NCI-H69 (cell line): ENCODE data around the gene PRRC2B.

ENCODE experiments used
- DNase-seq: peaks from one replicate; lab custom pipeline; 2025; lab: John Stamatoyannopoulos, UW

PRRC2B gene

DNA sequence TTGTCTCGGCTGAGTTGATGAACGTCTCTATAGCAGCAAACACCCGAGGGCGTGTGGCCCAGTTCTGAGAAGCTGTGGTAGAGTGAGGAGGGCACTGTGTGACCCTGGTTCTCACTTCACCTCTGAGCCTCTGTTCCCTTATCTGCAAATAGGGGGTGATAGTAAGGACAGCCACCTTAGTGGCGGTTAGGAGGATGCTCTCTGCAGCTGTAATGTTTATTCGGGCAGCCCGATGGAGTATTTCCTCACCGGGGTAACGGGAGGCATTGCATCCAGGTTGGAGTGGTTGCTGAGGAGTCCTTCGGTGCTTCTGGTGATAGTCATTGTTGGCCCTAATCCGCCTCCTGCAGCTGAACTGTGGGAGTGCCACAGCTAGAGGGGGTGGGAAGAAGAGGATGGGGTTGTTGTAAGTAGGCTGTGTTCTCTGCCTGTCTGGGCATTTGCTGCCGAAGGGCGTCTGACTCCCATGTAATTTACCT, 13.9 kb downstream of the PRRC2B start:
- peak; percentile 91 for DNase-seq

DNA sequence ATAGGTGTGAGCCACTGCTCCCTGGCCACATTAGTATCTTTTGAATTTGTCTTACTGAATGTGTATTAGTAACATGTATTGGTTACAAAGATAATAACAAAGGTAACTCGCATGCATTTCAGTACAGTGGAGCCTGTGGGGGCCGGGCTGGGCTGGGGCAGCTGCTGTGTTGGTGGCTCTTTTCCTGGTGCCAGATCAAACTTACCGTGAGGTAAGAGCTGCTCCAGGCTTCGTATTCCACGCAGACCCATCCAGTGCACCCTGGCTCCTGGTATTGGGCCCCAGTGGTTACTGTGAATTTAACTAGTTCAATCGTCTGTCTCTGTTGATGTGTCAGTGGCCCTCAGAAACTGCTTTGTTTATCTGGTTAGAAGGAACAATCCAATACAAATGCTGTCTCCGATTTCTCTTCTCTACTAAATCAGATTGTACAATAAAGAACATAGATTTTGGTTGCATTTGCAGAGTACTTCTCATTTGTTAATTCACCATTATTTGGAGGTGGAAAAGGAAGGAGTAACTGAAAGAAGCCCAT, 15.6 kb downstream of the PRRC2B start:
- peak; percentile 66 for DNase-seq

- peak; percentile 91 for DNase-seq
These were observed 16.2 kb downstream of the PRRC2B start for GRCh38 chr9:131410044-131410491.

- peak; percentile 72 for DNase-seq
These were observed 18.1 kb downstream of the PRRC2B start for GRCh38 chr9:131411719-131412681.

DNA sequence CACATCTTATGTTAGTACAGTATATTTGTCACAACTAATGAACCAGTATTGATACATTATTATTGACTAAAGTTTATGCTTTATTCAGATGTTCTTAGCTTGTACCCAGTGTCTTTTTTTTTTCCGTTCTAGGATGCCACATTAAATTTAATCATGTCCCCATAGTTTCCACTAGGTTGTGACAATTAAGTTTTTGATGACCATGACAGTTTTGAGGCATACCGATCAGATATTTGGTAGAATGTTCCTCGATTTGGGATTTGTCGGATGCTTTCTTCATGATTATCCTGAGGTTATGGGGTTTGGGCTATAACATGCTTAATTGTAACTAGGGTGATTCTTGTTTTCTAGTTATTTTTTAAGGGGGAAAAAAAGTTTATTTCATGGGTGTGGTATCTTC, 22.6 kb downstream of the PRRC2B start:
- DNase-seq = no peak

GRCh38 chr9:131417264-131418142, 23.6 kb downstream of the PRRC2B start:
- DNase-seq = no peak

DNA sequence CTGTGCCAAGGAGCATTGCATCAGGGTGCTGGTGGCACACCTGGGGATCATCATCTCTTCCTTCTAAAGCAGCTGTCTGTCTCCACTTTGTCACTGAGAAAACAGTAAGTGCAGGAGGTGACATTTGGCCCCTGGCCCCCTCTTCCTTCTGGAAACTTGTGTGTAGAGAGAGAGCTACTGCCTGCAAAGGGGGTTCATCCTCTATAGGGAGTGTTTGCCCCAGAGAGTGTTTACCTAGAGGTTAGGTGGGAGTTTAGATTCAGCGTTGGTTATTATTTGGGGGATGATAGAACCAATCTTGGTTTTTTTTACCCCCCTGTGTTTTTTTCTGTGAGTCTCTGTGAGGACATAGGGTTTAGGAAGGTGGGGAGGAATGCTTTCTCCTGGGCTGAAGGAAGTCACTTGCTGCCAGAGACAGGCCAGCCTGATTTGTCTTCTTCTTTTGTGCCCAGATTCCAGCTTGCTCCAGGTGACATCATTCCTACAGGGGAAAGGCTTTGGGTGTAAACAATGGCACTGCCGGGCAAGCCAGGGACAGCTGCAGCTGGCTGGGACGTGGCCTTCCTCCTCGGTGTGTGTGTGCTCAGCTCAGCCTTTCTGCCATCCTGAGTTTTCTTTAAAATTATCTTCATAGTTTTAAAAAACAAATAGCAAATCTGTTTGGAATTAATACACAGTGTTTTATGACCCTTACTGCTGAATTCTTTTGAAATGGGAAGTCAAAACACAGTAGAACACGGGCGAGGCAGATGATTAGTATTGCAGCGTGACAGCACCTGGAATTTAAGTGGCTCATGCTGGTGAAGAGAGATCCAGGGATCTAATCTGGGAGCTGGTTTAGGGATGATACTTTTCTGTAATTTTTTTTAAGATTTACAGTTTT, 24.5 kb downstream of the PRRC2B start:
- DNase-seq = peak; percentile 88

GRCh38 chr9:131419026-131419614, 25.2 kb downstream of the PRRC2B start:
- peak; percentile 46 for DNase-seq

DNA sequence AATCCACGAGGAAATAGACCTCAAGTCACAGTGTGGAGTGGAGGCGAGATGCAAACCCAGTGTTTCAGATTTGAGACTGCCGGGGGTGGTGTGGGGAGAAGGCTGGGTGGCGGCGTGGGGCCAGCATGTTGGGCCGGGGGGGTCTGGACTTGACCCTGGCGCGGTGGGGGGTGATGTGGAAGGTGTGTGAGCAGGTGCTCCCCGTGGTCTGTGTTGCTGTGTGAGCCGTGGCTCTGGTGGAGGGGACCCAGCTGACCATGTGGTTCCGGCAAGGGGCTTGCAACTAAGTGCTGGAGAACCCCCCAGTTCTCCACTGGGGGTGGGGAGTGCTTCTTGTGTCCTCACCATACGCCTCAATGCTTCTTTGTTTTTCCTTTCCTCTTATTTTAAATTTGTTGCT, 25.8 kb downstream of the PRRC2B start:
- DNase-seq = peak; percentile 44

DNA sequence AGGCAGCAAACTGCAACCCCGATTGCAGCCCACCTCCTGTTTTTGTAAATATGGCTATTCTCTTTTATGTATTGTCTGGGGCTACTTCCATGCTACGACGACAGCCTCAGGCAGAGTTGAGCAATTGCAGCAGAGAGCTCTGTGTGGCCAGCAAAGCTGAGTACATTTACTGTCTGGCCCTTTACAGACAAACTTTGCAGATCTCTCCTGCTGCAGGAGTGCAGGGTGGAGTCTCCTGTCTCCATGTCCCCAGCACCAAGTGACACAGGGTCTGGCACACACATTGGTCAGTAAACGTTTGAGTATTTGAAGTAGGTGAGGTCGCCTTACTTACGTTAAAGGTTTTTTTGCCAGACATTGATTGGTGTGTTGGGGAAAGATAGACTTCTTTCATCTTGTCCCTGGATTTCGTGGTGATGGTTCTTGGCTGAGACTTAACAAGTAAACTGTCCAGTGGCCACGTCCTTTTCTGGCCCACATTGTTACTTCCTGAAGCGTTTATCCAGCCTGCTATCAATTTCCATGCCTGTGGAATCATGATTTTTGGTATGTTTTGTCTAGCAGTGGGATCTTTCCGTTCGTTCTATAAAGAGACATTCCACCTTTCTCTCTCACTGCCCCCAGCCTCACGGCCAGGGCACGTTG, 27.2 kb downstream of the PRRC2B start:
- DNase-seq = peak; percentile 91

DNA sequence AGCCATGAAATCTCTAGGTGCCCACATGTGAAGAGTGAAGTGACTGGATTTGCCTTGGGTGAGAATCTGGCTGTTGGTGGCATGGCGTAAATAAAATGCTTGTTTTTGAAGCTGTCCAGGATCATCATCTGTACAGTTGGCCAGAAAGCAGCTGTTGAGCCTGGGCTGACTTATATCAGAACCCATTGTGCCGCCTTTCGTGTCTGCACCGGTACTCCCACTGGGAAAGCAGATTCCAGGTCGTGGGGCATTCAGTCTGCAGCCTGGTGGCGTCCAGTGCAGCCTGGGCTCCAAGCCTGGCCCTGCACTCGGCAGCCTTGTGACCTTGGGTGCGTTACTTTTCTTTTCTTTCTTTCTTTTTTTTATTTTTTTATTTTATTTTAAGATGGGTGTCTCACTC, 27.8 kb downstream of the PRRC2B start:
- no peak for DNase-seq

- DNase-seq = peak; percentile 62
These were observed 28.4 kb downstream of the PRRC2B start for GRCh38 chr9:131422241-131422792.

GRCh38 chr9:131423171-131423581, 29.3 kb downstream of the PRRC2B start:
- DNase-seq = peak; percentile 90

GRCh38 chr9:131426545-131426944, 32.7 kb downstream of the PRRC2B start:
- no peak for DNase-seq

DNA sequence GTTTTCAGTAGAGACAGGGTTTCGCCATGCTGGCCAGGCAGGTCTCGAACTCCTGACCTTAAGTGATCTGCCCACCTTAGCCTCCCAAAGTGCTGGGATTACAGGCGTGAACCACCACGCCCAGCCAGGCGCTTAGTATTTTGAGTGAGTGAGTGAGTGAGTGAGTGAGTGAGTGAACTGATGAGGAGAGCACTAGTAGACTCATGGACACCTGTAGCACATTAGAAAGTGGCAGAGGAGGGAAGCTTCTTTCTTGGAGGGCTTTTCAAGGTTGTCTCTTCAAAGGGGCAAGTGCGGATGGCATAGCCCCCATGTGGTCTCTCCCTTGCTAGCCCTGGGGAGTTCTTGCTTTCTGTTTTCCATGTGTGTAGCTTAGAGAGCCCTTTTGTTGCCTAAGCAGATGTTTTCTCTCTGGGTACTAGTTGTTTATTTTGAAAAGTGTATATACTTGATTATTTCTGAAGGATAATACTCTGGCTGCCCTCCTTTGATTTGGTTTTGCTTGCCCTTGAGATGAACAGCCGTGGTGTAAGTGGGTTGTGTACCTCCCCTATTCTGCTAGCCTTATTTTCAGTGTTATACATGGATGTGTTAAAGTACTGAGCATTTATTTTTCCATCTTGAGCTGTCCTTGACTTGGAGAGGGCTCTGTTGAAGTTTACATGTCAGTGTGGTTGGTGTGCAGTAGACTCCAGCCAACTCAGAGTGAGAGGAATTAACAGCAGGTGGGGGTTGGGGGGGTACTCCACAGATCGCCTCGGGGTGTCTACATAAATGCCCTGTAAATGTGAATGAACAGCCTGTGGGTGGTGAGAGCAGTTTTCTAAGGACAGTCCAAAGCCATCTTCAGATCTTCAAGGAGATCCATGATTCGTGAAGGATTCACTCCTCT, 35.5 kb downstream of the PRRC2B start:
- DNase-seq = peak; percentile 11

GRCh38 chr9:131432050-131432449, 38.2 kb downstream of the PRRC2B start:
- DNase-seq = no peak

GRCh38 chr9:131432597-131433301, 38.9 kb downstream of the PRRC2B start:
- DNase-seq = no peak

DNA sequence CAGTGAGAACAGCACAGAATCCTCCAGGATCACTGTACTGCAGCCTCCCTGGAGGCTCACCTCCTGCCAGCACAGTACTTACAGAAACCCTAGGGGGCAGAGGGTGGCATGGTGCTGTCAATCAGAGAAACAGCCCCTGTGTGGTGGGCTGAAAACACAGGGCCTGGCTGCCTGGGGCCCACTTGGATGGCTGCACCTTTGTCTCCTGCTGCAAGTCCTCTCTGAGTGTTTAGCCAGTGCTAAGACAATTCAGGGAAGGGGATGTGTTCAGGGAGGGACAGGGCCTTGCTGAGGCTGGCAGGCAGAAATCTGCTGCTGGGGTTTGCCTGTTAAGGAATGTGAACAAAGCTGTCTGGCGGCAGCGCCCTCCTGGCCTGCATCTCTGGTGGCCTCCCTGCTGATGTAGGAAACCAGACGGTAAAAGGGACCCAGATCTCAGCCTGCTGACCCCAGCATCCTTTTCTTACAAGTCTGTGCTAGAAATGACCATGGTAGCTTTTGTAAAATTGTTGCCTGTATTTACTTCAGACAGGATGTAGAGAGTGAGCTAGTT, 39.5 kb downstream of the PRRC2B start:
- no peak for DNase-seq
